SU-DHL-6 (cell line): ENCODE measurements around the gene THNSL1.

Experiments used
- CTCF ChIP-seq: fragments of 200-600 bp; sonication (generic); IDR thresholded peaks from one replicate; pipeline ENCODE4 v1.5.1; 2017; ENCODE audit warnings: antibody characterized with exemption, mild to moderate bottlenecking, low read length, moderate library complexity; ENCODE audit not compliant: insufficient read depth, poor library complexity, severe bottlenecking
- EZH2phosphoT487 ChIP-seq: fragments of 200-600 bp; sonication (generic), shearing (Covaris generic); conservative IDR thresholded peaks from 2 replicates; pipeline ENCODE4 v1.6.1; 2018; ENCODE audit warnings: mild to moderate bottlenecking, antibody characterized with exemption, low read length, moderate library complexity, mixed read lengths

GRCh38 chr10:25050402-25050801 is 34.0 kb downstream of the THNSL1 start:
- TF ChIP-seq CTCF = no peak
- no peak for TF ChIP-seq EZH2phosphoT487
